ENCODE measurements around the gene OGFOD1. TPM values are rescaled to one million over a fixed set of nuclear protein-coding genes. Genes with fewer than 3 reads are reported as not detected.
"Not testable (repeated sequence)": the region's sequence is repeated elsewhere in the genome, so short reads cannot be mapped to it uniquely, and the experiment has no call there.

The OGFOD1 gene
- total and polyA plus RNA-seq, 2 of the 13 experiments (the other 11 are each of a cell fraction or from before 2014, with no cell fraction given) = 35.2 to 81.3 TPM

DNA sequence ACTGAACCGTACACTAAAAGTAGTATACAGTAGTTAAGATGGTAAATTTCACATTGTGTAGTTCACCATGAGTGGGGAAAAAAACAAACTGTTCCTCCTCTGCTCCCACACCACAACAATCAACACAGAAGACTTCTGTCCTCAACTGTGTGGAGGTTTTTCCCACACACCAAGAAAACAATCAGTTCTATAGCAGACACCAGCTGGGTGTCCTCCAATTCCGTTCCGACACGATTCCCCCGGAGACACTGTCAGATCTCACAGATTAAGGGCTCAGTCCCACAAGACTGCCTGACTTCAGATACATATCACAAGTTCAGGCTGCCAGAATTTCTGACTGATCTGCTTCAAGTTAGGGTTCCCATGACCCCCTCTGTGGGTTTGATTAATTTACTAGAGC, 36.7 kb downstream of the OGFOD1 start:
- Histone ChIP-seq H3K27ac (ENCODE audit: extremely low read length, insufficient read depth, low read length) (no peak overlapping the region), H3K36me3 (replicated peaks in 1 of 2; ENCODE audit: control insufficient read depth in 1 of 2, insufficient read depth in 2 of 2, low read length in 2 of 2) (peaks cover 5 to 10% of the 10 kb centered on the region in 2 experiments), H3K4me3 (replicated peaks in 1 of 3; ENCODE audit: insufficient read depth in 1 of 3, low read depth in 2 of 3, low read length in 3 of 3) (no peak overlapping the region), H3K9me3 (ENCODE audit: low read length) (no peaks in the 10 kb centered on the region), H3K9ac (ENCODE audit: insufficient read depth, low read depth, low read length) (no peak overlapping the region), H3K4me2 (ENCODE audit: low read depth, low read length) (no peak overlapping the region), H3K79me2 (ENCODE audit: insufficient read depth, low read length) (no peaks in the 10 kb centered on the region), H2AFZ (ENCODE audit: low read length) (no peak overlapping the region), H4K20me1 (ENCODE audit: insufficient read depth, low read length) (no peaks in the 10 kb centered on the region), H3K4me1 (ENCODE audit: insufficient read depth, low read length) (peaks cover 4% of the 10 kb centered on the region), H3K27me3 (ENCODE audit: control insufficient read depth in 1 of 2, insufficient read depth in 2 of 2, low read length in 2 of 2) (no peaks in the 10 kb centered on the region)
- CTCF ChIA-PET (ENCODE audit: low intra/inter-chr PET ratio, low total read pairs) = no interaction called here
- no TSS peak for BruUV-seq (replicated peaks)
- POLR2A ChIA-PET = no interaction called here
- no peak for DNase-seq (ENCODE audit: low spot score)
- FAIRE-seq = no peak
- ATAC-seq = no peak
- WGBS (ENCODE audit: low lambda C conversion rate) = 90% methylated on average over 5 of the region's 5 CpGs
- intact Hi-C loops (cut with micrococcal nuclease; ENCODE audit: unreplicated experiment) = no loop called here
- no peak for TF ChIP-seq HHEX (CRISPR knock-in tag; IDR thresholded peaks at IDR 0.05)
- TF ChIP-seq ZKSCAN5 (CRISPR knock-in tag; IDR thresholded peaks at IDR 0.05) = no peak
- no peak for TF ChIP-seq MLLT10 (CRISPR knock-in tag; IDR thresholded peaks at IDR 0.05)
- TF ChIP-seq ZNF720 (CRISPR knock-in tag; IDR thresholded peaks at IDR 0.05) = no peak
- TF ChIP-seq ZNF737 (CRISPR knock-in tag; IDR thresholded peaks at IDR 0.05; ENCODE audit: borderline replicate concordance) = no peak
- TF ChIP-seq MEIS2 (CRISPR knock-in tag; IDR thresholded peaks at IDR 0.05) = no peak
- TF ChIP-seq, protein P1, sequence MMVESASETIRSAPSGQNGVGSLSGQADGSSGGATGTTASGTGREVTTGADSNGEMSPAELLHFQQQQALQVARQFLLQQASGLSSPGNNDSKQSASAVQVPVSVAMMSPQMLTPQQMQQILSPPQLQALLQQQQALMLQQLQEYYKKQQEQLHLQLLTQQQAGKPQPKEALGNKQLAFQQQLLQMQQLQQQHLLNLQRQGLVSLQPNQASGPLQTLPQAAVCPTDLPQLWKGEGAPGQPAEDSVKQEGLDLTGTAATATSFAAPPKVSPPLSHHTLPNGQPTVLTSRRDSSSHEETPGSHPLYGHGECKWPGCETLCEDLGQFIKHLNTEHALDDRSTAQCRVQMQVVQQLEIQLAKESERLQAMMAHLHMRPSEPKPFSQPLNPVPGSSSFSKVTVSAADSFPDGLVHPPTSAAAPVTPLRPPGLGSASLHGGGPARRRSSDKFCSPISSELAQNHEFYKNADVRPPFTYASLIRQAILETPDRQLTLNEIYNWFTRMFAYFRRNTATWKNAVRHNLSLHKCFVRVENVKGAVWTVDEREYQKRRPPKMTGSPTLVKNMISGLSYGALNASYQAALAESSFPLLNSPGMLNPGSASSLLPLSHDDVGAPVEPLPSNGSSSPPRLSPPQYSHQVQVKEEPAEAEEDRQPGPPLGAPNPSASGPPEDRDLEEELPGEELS (CRISPR knock-in tag; IDR thresholded peaks at IDR 0.05) = no peak
- TF ChIP-seq ZFAT (CRISPR knock-in tag; conservative IDR thresholded peaks at IDR 0.05) = no peak
- in situ Hi-C loops (cut with HindIII; ENCODE audit: extremely low pct_ligation_motif_present, low pct_unique_long_range_greater_than_20kb) = no loop called here

DNA sequence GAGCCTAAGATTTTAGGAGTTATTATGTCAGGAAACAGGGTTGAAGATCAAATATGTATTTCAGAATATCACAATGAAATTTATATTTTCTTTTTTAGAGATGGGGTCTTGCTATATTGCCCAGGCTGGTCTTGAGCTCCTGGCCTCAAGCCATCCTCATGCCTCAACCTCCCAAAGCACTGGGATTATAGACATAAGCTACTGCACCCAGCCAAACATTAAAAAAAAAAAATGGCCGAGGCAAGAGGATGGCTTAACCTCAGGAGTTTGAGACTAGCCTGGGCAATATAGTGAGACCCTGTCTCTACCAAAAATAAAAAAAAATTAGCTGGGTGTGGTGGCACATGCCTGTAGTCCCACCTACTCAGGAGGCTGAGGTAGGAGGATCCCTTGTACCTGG, 37.5 kb downstream of the OGFOD1 start:
- H3K4me2 ChIP-seq (ENCODE audit: low read depth, low read length); H4K20me1 ChIP-seq (ENCODE audit: insufficient read depth, low read length); H3K79me2 ChIP-seq (ENCODE audit: insufficient read depth, low read length); H3K27ac ChIP-seq (ENCODE audit: extremely low read length, insufficient read depth, low read length); in situ Hi-C loops (cut with HindIII; ENCODE audit: extremely low pct_ligation_motif_present, low pct_unique_long_range_greater_than_20kb); BruUV-seq (replicated peaks); DNase-seq (ENCODE audit: low spot score); H3K9ac ChIP-seq (ENCODE audit: insufficient read depth, low read depth, low read length); H2AFZ ChIP-seq (ENCODE audit: low read length); intact Hi-C loops (cut with micrococcal nuclease; ENCODE audit: unreplicated experiment); H3K27me3 ChIP-seq (ENCODE audit: control insufficient read depth in 1 of 2, insufficient read depth in 2 of 2, low read length in 2 of 2); H3K9me3 ChIP-seq (ENCODE audit: low read length); ATAC-seq; FAIRE-seq; CTCF ChIA-PET (ENCODE audit: low intra/inter-chr PET ratio, low total read pairs); H3K4me3 ChIP-seq (replicated peaks in 1 of 3; ENCODE audit: insufficient read depth in 1 of 3, low read depth in 2 of 3, low read length in 3 of 3): not testable (repeated sequence)
- Histone ChIP-seq H3K4me1 (ENCODE audit: insufficient read depth, low read length) (peaks cover 11% of the 10 kb centered on the region), H3K36me3 (replicated peaks in 1 of 2; ENCODE audit: control insufficient read depth in 1 of 2, insufficient read depth in 2 of 2, low read length in 2 of 2) (peaks cover 5 to 10% of the 10 kb centered on the region in 2 experiments; a peak in 4 of 5 replicates)
- POLR2A ChIA-PET = interaction anchor here (0.7 kb wide), 1 partner anchor 38 kb away, joined by 3 read pairs; the partner anchor contains the start of genes NUDT21 and OGFOD1
- TF ChIP-seq ZNF121 (CRISPR knock-in tag; IDR thresholded peaks at IDR 0.05) = peak; percentile 64
- 92% methylated on average over 1 of the region's 1 CpG for WGBS (ENCODE audit: low lambda C conversion rate)

Data from HepG2 (cell line).